Measurements from ENCODE around the gene HIVEP3. TPM values are rescaled to one million over a fixed set of nuclear protein-coding genes. Genes with fewer than 3 reads are reported as not detected.

The HIVEP3 gene
- total and polyA plus RNA-seq, 7 donors = 0.70 to 3.4 (median 2.1) TPM

DNA sequence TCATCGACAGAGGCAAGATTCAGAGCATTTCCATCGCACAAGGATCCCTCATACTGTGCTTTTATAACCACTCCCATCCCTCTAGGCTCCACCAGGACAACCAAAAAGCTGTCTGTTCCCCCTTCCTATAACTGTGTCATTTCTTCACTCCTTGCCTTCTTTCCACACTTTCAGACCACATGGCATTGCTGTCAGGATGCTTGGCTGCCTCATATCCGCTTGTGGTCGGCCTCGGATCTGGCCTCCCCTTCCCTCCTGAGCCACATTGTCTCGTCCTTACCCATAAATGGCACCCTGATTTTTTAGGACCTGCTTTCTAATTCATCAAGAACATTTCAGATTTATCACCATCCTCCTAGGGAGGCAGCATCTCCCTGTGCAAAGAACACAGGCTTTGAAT is 80.5 kb downstream of the HIVEP3 start:
- Histone ChIP-seq H3K4me1 (no peaks in the 10 kb centered on the region), H3K27ac (no peak overlapping the region), H3K27me3 (ENCODE audit: insufficient read depth in 3 of 3, low read length in 2 of 3) (no peaks in the 10 kb centered on the region), H3K4me3 (no peak overlapping the region), H3K9me3 (no peaks in the 10 kb centered on the region), H3K36me3 (ENCODE audit: insufficient read depth in 1 of 2, low read depth in 1 of 2) (no peaks in the 10 kb centered on the region)
- 88 to 92% (median 92%) methylated on average over 6 of the region's 6 CpGs for WGBS, 3 donors
- no peak for DNase-seq
- TF ChIP-seq, protein P1, sequence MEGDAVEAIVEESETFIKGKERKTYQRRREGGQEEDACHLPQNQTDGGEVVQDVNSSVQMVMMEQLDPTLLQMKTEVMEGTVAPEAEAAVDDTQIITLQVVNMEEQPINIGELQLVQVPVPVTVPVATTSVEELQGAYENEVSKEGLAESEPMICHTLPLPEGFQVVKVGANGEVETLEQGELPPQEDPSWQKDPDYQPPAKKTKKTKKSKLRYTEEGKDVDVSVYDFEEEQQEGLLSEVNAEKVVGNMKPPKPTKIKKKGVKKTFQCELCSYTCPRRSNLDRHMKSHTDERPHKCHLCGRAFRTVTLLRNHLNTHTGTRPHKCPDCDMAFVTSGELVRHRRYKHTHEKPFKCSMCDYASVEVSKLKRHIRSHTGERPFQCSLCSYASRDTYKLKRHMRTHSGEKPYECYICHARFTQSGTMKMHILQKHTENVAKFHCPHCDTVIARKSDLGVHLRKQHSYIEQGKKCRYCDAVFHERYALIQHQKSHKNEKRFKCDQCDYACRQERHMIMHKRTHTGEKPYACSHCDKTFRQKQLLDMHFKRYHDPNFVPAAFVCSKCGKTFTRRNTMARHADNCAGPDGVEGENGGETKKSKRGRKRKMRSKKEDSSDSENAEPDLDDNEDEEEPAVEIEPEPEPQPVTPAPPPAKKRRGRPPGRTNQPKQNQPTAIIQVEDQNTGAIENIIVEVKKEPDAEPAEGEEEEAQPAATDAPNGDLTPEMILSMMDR (IDR thresholded peaks at IDR 0.05) = no peak
- intact Hi-C loops (cut with DNase I) = no loop called here
- ATAC-seq = no peak

DNA sequence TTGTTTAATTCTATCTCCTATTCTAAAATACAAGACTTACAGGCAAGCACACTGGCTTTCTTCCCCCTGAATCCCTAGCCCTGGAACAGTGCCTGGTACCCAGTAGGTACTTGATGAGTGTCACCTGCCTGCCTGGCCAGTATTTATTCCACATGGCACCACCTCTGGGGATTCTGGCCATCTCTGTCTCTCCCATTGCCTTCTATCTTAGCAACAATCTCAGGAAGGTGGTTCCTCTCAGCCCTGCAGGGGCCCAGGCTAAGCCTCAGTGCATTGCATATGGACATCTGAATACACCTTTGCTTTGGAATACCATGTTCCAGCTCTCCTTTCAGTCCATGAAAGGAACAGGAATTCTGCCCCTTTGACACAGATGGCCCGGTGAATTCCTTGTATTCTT is 81.0 kb downstream of the HIVEP3 start:
- ATAC-seq = no peak

DNA sequence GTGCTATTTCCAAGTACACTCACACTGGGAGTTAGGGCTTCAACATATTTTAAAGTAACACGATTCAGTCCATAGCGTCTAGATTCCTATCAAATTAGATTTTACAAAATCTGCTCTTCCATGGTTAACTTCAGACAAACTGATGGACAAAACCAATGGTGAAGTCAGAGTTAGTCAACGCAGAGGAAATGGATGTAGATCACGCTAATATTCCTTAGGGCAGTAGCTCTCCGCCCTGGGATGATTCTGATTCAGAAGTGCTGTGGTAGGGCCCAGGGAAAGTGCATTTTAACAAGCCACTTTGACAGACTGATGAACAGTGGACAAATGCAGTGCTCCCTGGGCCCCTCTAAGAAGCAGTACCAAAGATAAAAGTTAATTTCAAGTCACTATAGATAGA is 83.2 kb downstream of the HIVEP3 start:
- WGBS, 3 donors = 97 to 98% (median 98%) methylated on average over 5 of the region's 5 CpGs
- TF ChIP-seq, protein P1 (IDR thresholded peaks at IDR 0.05) = no peak
- DNase-seq = no peak

More for the DNA sequence above, 81.0 kb downstream of the HIVEP3 start:
- H3K27ac ChIP-seq = no peak overlapping the region
- no peak overlapping the region for H3K4me3 ChIP-seq
- H3K27me3 ChIP-seq (ENCODE audit: insufficient read depth in 3 of 3, low read length in 2 of 3) = no peaks in the 10 kb centered on the region
- 91 to 97% (median 91%) methylated on average over 1 of the region's 1 CpG for WGBS, 3 donors
- intact Hi-C loops (cut with DNase I) = no loop called here
- TF ChIP-seq, protein P1 (IDR thresholded peaks at IDR 0.05) = no peak
- H3K9me3 ChIP-seq = no peaks in the 10 kb centered on the region
- no peaks in the 10 kb centered on the region for H3K36me3 ChIP-seq (ENCODE audit: insufficient read depth in 1 of 2, low read depth in 1 of 2)
- DNase-seq = no peak
- no peaks in the 10 kb centered on the region for H3K4me1 ChIP-seq

DNA sequence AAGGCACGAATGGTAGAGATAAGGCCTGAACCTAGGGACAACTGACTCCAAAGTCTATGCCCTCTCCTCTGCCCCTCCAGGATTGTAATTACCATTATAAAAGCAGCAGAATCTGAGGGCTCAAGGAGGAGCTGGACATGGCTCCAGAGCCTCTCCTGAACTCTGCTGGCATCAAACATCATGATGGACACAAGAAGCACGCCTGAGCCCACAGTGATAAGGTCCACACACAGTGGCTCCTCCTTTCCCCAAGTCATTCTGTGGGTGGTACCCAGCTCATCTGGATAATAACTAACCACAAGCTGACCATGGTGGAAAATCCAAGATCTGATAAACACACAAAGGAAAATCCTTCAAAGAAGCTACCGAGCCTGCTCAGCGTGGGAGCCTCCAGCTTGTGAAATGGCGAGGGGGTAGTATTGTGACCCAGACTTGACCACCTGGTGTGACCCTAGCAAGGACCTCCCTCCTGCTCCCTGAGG is 85.2 kb downstream of the HIVEP3 start:
- Histone ChIP-seq H3K4me3 (no peak overlapping the region), H3K4me1 (peaks cover 4% of the 10 kb centered on the region), H3K27me3 (ENCODE audit: insufficient read depth in 3 of 3, low read length in 2 of 3) (no peaks in the 10 kb centered on the region), H3K36me3 (ENCODE audit: insufficient read depth in 1 of 2, low read depth in 1 of 2) (no peaks in the 10 kb centered on the region), H3K27ac (no peak overlapping the region), H3K9me3 (no peaks in the 10 kb centered on the region)
- intact Hi-C loops (cut with DNase I) = no loop called here
- ATAC-seq (no peak), DNase-seq (no peak)
- 96 to 99% (median 96%) methylated on average over 5 of the region's 5 CpGs for WGBS, 3 donors
- TF ChIP-seq, protein P1 (IDR thresholded peaks at IDR 0.05) = no peak

More for the DNA sequence above, 83.2 kb downstream of the HIVEP3 start:
- intact Hi-C loops (cut with DNase I) = no loop called here
- Histone ChIP-seq H3K27ac (no peak overlapping the region), H3K4me1 (no peaks in the 10 kb centered on the region), H3K36me3 (ENCODE audit: insufficient read depth in 1 of 2, low read depth in 1 of 2) (no peaks in the 10 kb centered on the region), H3K4me3 (no peak overlapping the region), H3K27me3 (ENCODE audit: insufficient read depth in 3 of 3, low read length in 2 of 3) (no peaks in the 10 kb centered on the region), H3K9me3 (no peaks in the 10 kb centered on the region)
- no peak for ATAC-seq

DNA sequence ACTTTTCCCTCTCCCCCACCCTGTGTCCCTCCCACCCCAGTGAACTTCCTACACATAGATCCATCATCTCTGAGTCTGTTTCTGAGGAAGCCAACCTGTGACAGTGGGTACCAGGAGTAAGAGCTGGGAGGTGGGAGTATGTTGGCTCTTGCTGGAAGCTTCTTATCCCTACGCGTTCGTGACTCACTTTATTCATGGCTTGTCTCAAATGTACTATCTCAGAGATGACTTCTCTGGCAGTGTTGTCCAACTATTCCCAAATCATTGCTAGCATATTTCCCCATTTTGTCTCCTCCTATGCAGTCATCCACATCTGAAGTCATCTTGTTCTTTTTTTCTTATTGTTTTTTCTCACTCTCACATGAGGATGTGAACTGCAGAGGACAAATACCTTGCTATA is 88.0 kb downstream of the HIVEP3 start:
- intact Hi-C loops (cut with DNase I) = no loop called here
- DNase-seq = no peak
- Histone ChIP-seq H3K4me3 (no peak overlapping the region), H3K4me1 (peaks cover 22% of the 10 kb centered on the region), H3K27me3 (ENCODE audit: insufficient read depth in 3 of 3, low read length in 2 of 3) (no peaks in the 10 kb centered on the region), H3K27ac (no peak overlapping the region), H3K9me3 (no peaks in the 10 kb centered on the region), H3K36me3 (ENCODE audit: insufficient read depth in 1 of 2, low read depth in 1 of 2) (no peaks in the 10 kb centered on the region)
- 87 to 95% (median 89%) methylated on average over 3 of the region's 3 CpGs for WGBS, 3 donors
- TF ChIP-seq, protein P1 (IDR thresholded peaks at IDR 0.05) = no peak
- ATAC-seq = no peak
